Measurements from ENCODE around the gene UMODL1. TPM values are rescaled to one million over a fixed set of nuclear protein-coding genes. Genes with fewer than 3 reads are reported as not detected.

Gene UMODL1
- polyA plus RNA-seq, 3 donors, result not detected

- Mint-ChIP-seq H3K27me3 (ENCODE audit: low read depth in 3 of 3) (peaks cover 2 to 19% (median 12%) of the 10 kb centered on the region in 3 donors), H3K36me3 (no peaks in the 10 kb centered on the region), H3K4me3 (no peak overlapping the region), H3K9me3 (no peaks in the 10 kb centered on the region), H3K4me1 (peaks cover 2% of the 10 kb centered on the region), H3K27ac (no peak overlapping the region)
- Histone ChIP-seq H3K4me3 (replicated peaks in 1 of 3; ENCODE audit: low read depth in 2 of 3, low read length in 3 of 3) (no peak overlapping the region), H3K9me3 (replicated peaks in 1 of 2; ENCODE audit: control insufficient read depth in 1 of 2, insufficient read depth in 1 of 2, low read length in 2 of 2) (no peaks in the 10 kb centered on the region), H3K79me2 (ENCODE audit: insufficient read depth, low read length) (no peaks in the 10 kb centered on the region), H3K4me2 (replicated peaks; ENCODE audit: extremely low read depth, low read length, poor library complexity, severe bottlenecking) (no peak overlapping the region), H2AFZ (ENCODE audit: insufficient read depth, low read depth, low read length, poor library complexity, severe bottlenecking) (no peak overlapping the region), H3K9ac (ENCODE audit: insufficient read depth, low read length, poor library complexity, severe bottlenecking) (no peak overlapping the region), H3K36me3 (replicated peaks in 1 of 2; ENCODE audit: control insufficient read depth in 1 of 2, insufficient read depth in 2 of 2, low read length in 2 of 2) (no peaks in the 10 kb centered on the region), H3K27me3 (ENCODE audit: control insufficient read depth in 2 of 2, insufficient read depth in 2 of 2, low read length in 2 of 2) (peaks cover 0 to 14% of the 10 kb centered on the region in 2 donors), H3K27ac (ENCODE audit: low read depth in 1 of 2, low read length in 2 of 2) (no peak overlapping the region), H4K20me1 (ENCODE audit: insufficient read depth, low read length) (no peaks in the 10 kb centered on the region), H3K4me1 (ENCODE audit: control insufficient read depth in 1 of 2, insufficient read depth in 2 of 2, low read length in 2 of 2) (no peaks in the 10 kb centered on the region)
- intact Hi-C loops (cut with micrococcal nuclease), result no loop called here
- DNase-seq, result no peak
- TF ChIP-seq CTCF (IDR thresholded peaks at IDR 0.05), result no peak
- 93% methylated on average over 15 of the region's 16 CpGs for WGBS (ENCODE audit: insufficient coverage)
Measured at GRCh38 chr21:42049578-42050430, 21.3 kb upstream of the UMODL1 start.

DNA sequence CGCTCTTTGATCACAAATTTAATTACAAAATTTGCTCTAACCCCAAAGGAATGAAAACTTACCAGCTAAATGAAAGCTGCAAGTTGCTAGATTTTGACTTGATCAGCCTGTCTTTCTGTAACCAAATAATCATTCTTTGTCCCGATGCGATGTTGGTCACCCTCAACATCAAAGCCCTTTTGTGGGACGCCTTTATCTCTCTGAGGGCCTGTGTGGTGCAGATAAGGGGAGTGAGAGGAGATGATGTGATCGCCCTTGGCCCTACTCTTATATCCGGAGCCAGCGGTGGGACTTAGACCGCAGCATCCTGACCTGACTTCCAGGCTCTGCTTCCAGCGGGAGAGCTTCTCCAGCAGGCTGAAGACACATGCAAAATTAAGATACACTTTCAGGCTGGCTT, 19.3 kb upstream of the UMODL1 start:
- Mint-ChIP-seq H3K9me3 (peaks cover 0 to 2% (median 0%) of the 10 kb centered on the region in 7 donors), H3K36me3 (no peaks in the 10 kb centered on the region), H3K27me3 (ENCODE audit: low read depth in 3 of 3) (peaks cover 0 to 19% (median 13%) of the 10 kb centered on the region in 3 donors), H3K4me3 (peak overlapping the region in 1 of 2 donors; percentile 17), H3K4me1 (peaks cover 2% of the 10 kb centered on the region), H3K27ac (no peak overlapping the region)
- DNase-seq, result no peak
- no CpG with 5 or more reads among the region's 9 CpGs for WGBS (ENCODE audit: insufficient coverage)
- no peaks in the 10 kb centered on the region for H3K9me3 ChIP-seq (replicated peaks in 1 of 2; ENCODE audit: control insufficient read depth in 1 of 2, insufficient read depth in 1 of 2, low read length in 2 of 2)
- no peaks in the 10 kb centered on the region for H4K20me1 ChIP-seq (ENCODE audit: insufficient read depth, low read length)
- H3K79me2 ChIP-seq (ENCODE audit: insufficient read depth, low read length), result no peaks in the 10 kb centered on the region
- H3K4me3 ChIP-seq (replicated peaks in 1 of 3; ENCODE audit: low read depth in 2 of 3, low read length in 3 of 3), result no peak overlapping the region
- no peak overlapping the region for H3K9ac ChIP-seq (ENCODE audit: insufficient read depth, low read length, poor library complexity, severe bottlenecking)
- intact Hi-C loops (cut with micrococcal nuclease), result no loop called here
- peaks cover 0 to 14% of the 10 kb centered on the region in 2 donors for H3K27me3 ChIP-seq (ENCODE audit: control insufficient read depth in 2 of 2, insufficient read depth in 2 of 2, low read length in 2 of 2)
- H3K4me2 ChIP-seq (replicated peaks; ENCODE audit: extremely low read depth, low read length, poor library complexity, severe bottlenecking), result no peak overlapping the region
- H2AFZ ChIP-seq (ENCODE audit: insufficient read depth, low read depth, low read length, poor library complexity, severe bottlenecking), result no peak overlapping the region
- TF ChIP-seq CTCF (IDR thresholded peaks at IDR 0.05), result no peak
- H3K4me1 ChIP-seq (ENCODE audit: control insufficient read depth in 1 of 2, insufficient read depth in 2 of 2, low read length in 2 of 2), result no peaks in the 10 kb centered on the region
- no peaks in the 10 kb centered on the region for H3K36me3 ChIP-seq (replicated peaks in 1 of 2; ENCODE audit: control insufficient read depth in 1 of 2, insufficient read depth in 2 of 2, low read length in 2 of 2)
- no peak overlapping the region for H3K27ac ChIP-seq (ENCODE audit: low read depth in 1 of 2, low read length in 2 of 2)
